B cell (primary cell): Measurements from ENCODE around the gene COBL.
"Not testable (repeated sequence)": the region's sequence is repeated elsewhere in the genome, so short reads cannot be mapped to it uniquely, and the experiment has no call there.

Source experiments
- CTCF ChIP-seq: fragments of 200-600 bp; IDR thresholded peaks from one replicate; pipeline ENCODE4 v1.8.0; 2022; ENCODE audit warnings: antibody characterized with exemption, mild to moderate bottlenecking
- EZH2 ChIP-seq: IDR thresholded peaks from 2 replicates; pipeline ENCODE4 v1.6.1; 2012; ENCODE audit warnings: borderline replicate concordance, low read depth, mild to moderate bottlenecking, moderate library complexity, low read length; ENCODE audit not compliant: insufficient read depth, poor library complexity, severe bottlenecking

GRCh38 chr7:50990214-50990613 is 326.4 kb downstream of the COBL start:
- not testable (repeated sequence) for TF ChIP-seq CTCF, EZH2
